ENCODE data around the gene IL12B.
"Not testable (repeated sequence)": the region's sequence is repeated elsewhere in the genome, so short reads cannot be mapped to it uniquely, and the experiment has no call there.

GRCh38 chr5:159350216-159350615, 19.9 kb upstream of the IL12B start:
- TF ChIP-seq CTCF (IDR thresholded peaks at IDR 0.05; ENCODE audit: insufficient read depth, low read length, poor library complexity, severe bottlenecking); EZH2phosphoT487 (conservative IDR thresholded peaks at IDR 0.05; ENCODE audit: low read length): not testable (repeated sequence)
